Gastroesophageal sphincter (tissue), 3 donors: ENCODE results near the gene TMEM14C.

Source experiments
- CTCF ChIP-seq, 4 experiments: fragments of 200-600 bp in 2 of 4; fragments of 450-650 bp in 2 of 4; sonication (generic) in 1 of 4; IDR thresholded peaks; one replicate each; pipeline ENCODE4 v1.5.1; 2017 to 2019; ENCODE audit warnings: antibody characterized with exemption in 4 of 4, mild to moderate bottlenecking in 2 of 4, moderate library complexity in 2 of 4
- POLR2A ChIP-seq, 2 donors: fragments of 450-650 bp; IDR thresholded peaks; one replicate each; pipeline ENCODE4 v1.6.1; 2017; ENCODE audit warnings: antibody characterized with exemption in 2 of 2, mild to moderate bottlenecking in 2 of 2, moderate library complexity in 1 of 2

DNA sequence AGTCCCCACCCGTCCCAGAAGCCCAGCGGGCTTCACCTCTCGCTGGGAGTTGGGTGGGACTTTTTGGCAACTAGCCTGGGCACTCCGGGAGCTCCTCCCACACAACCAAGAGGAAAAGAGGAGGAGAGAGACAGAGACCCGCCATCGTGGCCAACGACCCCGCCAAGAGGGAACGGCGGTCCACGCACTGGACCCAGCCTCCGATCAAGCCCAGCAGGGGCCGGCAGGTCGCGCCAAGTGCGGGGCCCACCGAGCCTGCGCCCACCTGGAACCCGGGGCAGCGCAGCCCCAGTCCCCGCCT is 3.0 kb upstream of the TMEM14C start:
- TF ChIP-seq POLR2A (IDR thresholded peaks at IDR 0.05) (no peak), CTCF (IDR thresholded peaks at IDR 0.05) (no peak)
